Activated CD8-positive, alpha-beta T cell treated with anti-CD3 and anti-CD28 coated beads for 36 hours (primary cell): ENCODE data around the gene GPR152. TPM values are rescaled to one million over a fixed set of nuclear protein-coding genes. Genes with fewer than 3 reads are reported as not detected.

ENCODE experiments used
- ATAC-seq: fragments of 200-7000 bp; cut with Tn5 transposase; one replicate; pipeline ENCODE4 v1.10.0; 2021; ENCODE audit warnings: mild to moderate bottlenecking, moderate library complexity
- CTCF ChIA-PET: fragments of 350-600 bp; sonication (Branson Sonifier 250); formaldehyde crosslinking; loops from one replicate; lab custom pipeline; 2021; ENCODE audit warnings: antibody characterized with exemption; lab: Charles Lee
- POLR2A ChIA-PET: fragments of 350-600 bp; sonication (Branson Sonifier 250); formaldehyde crosslinking; loops from one replicate; lab custom pipeline; 2021; ENCODE audit warnings: antibody characterized with exemption; lab: Charles Lee
- DNase-seq: peaks from one replicate; pipeline ENCODE4 v3.0.0-alpha.2; 2020
- H3K27ac Mint-ChIP-seq: one replicate; pipeline ENCODE4 v1.8.0; 2021; ENCODE audit warnings: mild to moderate bottlenecking, mixed read lengths
- H3K27me3 Mint-ChIP-seq: one replicate; pipeline ENCODE4 v1.8.0; 2021; ENCODE audit warnings: mixed read lengths
- H3K36me3 Mint-ChIP-seq: one replicate; pipeline ENCODE4 v1.8.0; 2021; ENCODE audit warnings: low read depth, mixed read lengths
- H3K4me1 Mint-ChIP-seq: one replicate; pipeline ENCODE4 v1.8.0; 2021; ENCODE audit warnings: low read depth, mixed read lengths
- H3K4me3 Mint-ChIP-seq: one replicate; pipeline ENCODE4 v1.8.0; 2021; ENCODE audit warnings: mild to moderate bottlenecking, moderate library complexity, mixed read lengths
- H3K9me3 Mint-ChIP-seq: one replicate; pipeline ENCODE4 v1.8.0; 2021; ENCODE audit warnings: mixed read lengths
- intact Hi-C: fragments of 100-400 bp; cut with micrococcal nuclease; formaldehyde crosslinking; loops from one replicate; pipeline ENCODE4 v1.10.0; 2022
- total RNA-seq, 2 experiments: library from RNA; stranded (reverse); gene quantifications; one replicate each; pipeline ENCODE4 v1.2.3, GENCODE V29; 2021
- TF ChIP-seq, protein P1 (sequence below): fragments of 200-600 bp; IDR thresholded peaks from one replicate; pipeline ENCODE4 v1.8.0; 2022; ENCODE audit warnings: antibody characterized with exemption, mild to moderate bottlenecking

The GPR152 gene
- total RNA-seq, 2 experiments from 2014 or later: not detected

DNA sequence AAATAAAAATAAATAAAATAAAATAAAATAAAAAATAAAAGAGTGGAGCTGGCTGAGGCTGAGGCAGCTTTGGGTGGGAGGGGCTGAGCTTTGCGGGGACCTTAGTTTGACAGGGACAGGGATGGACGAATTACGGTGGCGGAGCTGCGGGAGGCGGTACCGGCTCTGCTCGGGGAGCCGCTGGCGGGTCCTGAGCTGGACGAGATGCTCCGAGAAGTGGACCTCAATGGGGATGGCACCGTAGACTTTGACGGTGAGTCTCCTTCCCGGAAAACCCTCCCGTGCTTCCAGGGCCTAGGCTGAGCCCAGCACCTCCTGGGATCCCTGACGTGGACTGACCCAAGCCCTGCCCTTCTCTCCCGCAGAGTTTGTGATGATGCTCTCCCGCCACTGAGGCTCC lies 5.7 kb upstream of the GPR152 start:
- ChIA-PET POLR2A (interaction anchor here (0.8 to 1.7 kb wide), 3 partner anchors 10 to 14 kb away, joined by 3 to 5 read pairs (median 4); no protein-coding TSS in a partner anchor), CTCF (interaction anchor here (2.6 kb wide), 1 partner anchor 112 kb away, joined by 5 read pairs; no protein-coding TSS in a partner anchor)
- TF ChIP-seq, protein P1, sequence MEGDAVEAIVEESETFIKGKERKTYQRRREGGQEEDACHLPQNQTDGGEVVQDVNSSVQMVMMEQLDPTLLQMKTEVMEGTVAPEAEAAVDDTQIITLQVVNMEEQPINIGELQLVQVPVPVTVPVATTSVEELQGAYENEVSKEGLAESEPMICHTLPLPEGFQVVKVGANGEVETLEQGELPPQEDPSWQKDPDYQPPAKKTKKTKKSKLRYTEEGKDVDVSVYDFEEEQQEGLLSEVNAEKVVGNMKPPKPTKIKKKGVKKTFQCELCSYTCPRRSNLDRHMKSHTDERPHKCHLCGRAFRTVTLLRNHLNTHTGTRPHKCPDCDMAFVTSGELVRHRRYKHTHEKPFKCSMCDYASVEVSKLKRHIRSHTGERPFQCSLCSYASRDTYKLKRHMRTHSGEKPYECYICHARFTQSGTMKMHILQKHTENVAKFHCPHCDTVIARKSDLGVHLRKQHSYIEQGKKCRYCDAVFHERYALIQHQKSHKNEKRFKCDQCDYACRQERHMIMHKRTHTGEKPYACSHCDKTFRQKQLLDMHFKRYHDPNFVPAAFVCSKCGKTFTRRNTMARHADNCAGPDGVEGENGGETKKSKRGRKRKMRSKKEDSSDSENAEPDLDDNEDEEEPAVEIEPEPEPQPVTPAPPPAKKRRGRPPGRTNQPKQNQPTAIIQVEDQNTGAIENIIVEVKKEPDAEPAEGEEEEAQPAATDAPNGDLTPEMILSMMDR: no peak
- intact Hi-C loops: no loop called here
- Mint-ChIP-seq H3K4me1 (no peaks in the 10 kb centered on the region), H3K4me3 (no peak overlapping the region), H3K27ac (no peak overlapping the region), H3K36me3 (no peaks in the 10 kb centered on the region), H3K27me3 (no peaks in the 10 kb centered on the region), H3K9me3 (no peaks in the 10 kb centered on the region)
- DNase-seq (no peak), ATAC-seq (no peak)

DNA sequence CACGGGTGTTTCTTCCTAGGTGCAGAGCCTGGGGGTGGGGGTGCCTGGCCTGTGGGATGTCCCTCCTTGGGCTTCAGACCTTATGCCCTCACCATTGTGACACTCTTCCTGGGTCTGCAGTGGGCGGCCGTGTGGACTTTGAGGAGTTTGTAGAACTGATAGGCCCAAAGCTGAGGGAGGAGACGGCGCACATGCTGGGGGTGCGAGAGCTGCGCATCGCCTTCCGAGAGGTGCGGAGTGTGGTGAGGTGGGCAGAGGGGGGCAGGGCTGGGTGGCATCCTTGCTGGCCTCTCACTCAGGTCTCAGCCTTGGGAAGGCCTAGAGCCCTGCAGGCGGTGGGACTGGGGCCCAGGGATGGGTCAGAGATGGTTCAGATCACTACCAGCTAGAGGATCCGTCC lies 4.9 kb upstream of the GPR152 start:
- TF ChIP-seq, protein P1: no peak
- POLR2A ChIA-PET: interaction anchor here (1.0 to 1.5 kb wide), 2 partner anchors 10 to 28 kb away, joined by 3 to 6 read pairs; no protein-coding TSS in a partner anchor
- no peaks in the 10 kb centered on the region for H3K9me3 Mint-ChIP-seq
- intact Hi-C loops: no loop called here
- DNase-seq (no peak), ATAC-seq (no peak)
- H3K4me1 Mint-ChIP-seq: no peaks in the 10 kb centered on the region
- no peaks in the 10 kb centered on the region for H3K36me3 Mint-ChIP-seq
- H3K27ac Mint-ChIP-seq: no peak overlapping the region
- CTCF ChIA-PET: no interaction called here
- H3K27me3 Mint-ChIP-seq: no peaks in the 10 kb centered on the region
- no peak overlapping the region for H3K4me3 Mint-ChIP-seq

DNA sequence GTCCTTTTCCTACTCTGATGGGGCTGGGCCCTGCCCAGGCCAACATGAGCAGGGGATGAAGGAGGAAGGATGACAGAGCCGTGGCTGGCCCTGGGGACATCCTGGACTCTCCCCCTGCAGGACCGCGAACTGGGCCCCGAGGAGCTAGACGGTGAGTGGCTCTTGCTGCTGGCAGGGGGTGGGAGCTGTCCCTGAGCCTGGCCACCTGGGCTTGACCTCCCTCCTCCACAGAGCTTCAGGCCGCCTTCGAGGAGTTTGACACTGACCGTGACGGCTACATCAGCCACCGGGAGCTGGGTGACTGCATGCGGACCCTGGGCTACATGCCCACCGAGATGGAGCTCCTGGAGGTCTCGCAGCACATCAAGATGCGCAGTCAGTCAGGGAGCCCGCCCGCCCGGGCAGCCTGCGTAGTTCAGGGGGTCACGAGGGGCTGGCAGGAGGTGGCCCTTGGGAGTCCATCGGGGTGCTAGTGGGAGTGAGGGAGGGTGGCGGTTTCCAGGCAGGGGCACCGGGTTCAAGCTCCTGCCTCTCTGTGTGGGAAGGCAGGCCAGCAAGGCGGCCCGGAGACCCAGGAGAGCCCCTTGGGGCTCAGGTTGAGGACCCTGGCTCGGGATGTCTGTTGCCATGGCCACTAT lies 3.7 kb upstream of the GPR152 start:
- ChIA-PET POLR2A (interaction anchor here (0.9 to 1.5 kb wide), 4 partner anchors 9 to 29 kb away, joined by 3 to 6 read pairs (median 3); partner anchors contain the start of gene PTPRCAP), CTCF (no interaction called here)
- no peak for ATAC-seq
- TF ChIP-seq, protein P1: no peak
- intact Hi-C loops: no loop called here
- no peak overlapping the region for H3K4me3 Mint-ChIP-seq
- H3K9me3 Mint-ChIP-seq: no peaks in the 10 kb centered on the region
- H3K27me3 Mint-ChIP-seq: no peaks in the 10 kb centered on the region
- no peak overlapping the region for H3K27ac Mint-ChIP-seq
- H3K36me3 Mint-ChIP-seq: no peaks in the 10 kb centered on the region
- no peak for DNase-seq
- H3K4me1 Mint-ChIP-seq: no peaks in the 10 kb centered on the region

DNA sequence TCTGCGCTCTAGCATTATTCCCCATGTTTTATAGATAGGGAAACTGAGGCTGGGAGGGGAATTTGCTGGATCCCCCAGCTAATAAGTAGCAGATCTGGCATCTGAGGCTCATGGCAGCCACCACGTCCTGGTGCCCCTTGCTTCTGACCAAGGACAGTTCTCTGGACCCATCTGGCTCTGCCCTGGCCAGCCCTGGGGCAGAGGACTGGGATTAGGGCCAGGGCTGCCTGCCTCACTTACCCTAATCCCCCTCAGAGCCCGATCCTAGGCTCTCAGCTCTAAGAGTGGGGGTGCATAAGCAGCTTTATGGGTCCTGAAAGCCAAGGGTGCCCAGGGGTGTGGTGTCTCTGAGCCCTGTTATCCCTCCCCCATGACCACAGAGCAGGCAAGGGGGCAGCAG lies 2.5 kb upstream of the GPR152 start, which contains the start of gene CABP4:
Gene CABP4, plus strand, starts transcription at position 301 of the 400 bp plus-strand sequence. Its CDS starts 70 bp downstream, at position 371.
- TF ChIP-seq, protein P1: no peak
- CTCF ChIA-PET: no interaction called here
- no peaks in the 10 kb centered on the region for H3K9me3 Mint-ChIP-seq
- no peak for ATAC-seq
- peaks cover 4% of the 10 kb centered on the region for H3K4me1 Mint-ChIP-seq
- POLR2A ChIA-PET: interaction anchor here (0.9 to 1.8 kb wide), 3 partner anchors 13 to 215 kb away, joined by 3 to 8 read pairs (median 6); no protein-coding TSS in a partner anchor
- H3K4me3 Mint-ChIP-seq: no peak within 1 kb of the TSS
- no peak within 1 kb of the TSS for H3K27ac Mint-ChIP-seq
- no peaks in the 10 kb centered on the region for H3K27me3 Mint-ChIP-seq
- intact Hi-C loops: no loop called here
- no peak for DNase-seq
- no peaks in the 10 kb centered on the region for H3K36me3 Mint-ChIP-seq
